HG03378 (cell line): ENCODE results near the gene JADE2.
"Not testable (repeated sequence)": the region's sequence is repeated elsewhere in the genome, so short reads cannot be mapped to it uniquely, and the experiment has no call there.

Experiments
- ATAC-seq: cut with Tn5 transposase; IDR thresholded peaks from one replicate; pipeline ENCODE4 v1.9.1; 2021; ENCODE audit warnings: mild to moderate bottlenecking, moderate library complexity; ENCODE audit not compliant: unreplicated experiment

The JADE2 gene

DNA sequence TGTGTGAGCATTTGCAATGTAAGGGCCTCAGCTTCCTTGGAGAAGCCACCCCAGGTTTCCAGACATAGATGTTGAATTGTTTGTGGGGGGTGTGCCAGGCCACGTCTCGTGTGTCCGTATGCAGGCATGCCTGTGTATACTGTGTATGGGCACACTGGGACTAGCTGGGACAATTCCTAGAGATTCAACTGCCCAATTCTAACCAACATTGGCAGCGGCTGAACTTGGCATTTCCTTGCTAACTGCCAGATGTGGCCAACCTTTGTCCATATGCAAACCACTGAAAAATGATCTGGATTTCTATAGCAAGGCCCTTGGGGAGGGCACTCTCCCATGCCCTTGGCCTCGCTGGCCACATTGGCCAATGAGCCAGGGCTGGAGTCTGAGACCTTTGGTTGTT lies 56.8 kb downstream of the JADE2 start:
- ATAC-seq = no peak

DNA sequence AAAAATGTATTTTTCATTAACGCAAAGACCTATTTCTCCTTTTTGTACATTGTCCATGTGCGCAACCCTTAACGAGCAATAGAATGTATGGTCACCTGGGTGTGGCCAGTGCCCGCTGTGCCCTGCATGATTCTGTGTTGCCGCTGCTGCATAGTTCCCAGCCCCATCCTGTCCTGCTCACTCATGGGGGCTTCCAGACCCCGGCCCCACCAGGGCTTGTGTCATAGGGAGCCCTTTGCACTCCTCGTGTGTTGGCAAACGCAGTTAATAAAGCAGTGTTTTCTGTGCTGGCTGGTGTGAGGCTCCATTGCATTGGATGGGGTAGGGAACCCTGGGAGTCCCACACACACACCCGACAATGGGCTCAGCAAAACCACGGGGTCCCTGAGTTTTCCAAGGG lies 57.5 kb downstream of the JADE2 start:
- no peak for ATAC-seq

DNA sequence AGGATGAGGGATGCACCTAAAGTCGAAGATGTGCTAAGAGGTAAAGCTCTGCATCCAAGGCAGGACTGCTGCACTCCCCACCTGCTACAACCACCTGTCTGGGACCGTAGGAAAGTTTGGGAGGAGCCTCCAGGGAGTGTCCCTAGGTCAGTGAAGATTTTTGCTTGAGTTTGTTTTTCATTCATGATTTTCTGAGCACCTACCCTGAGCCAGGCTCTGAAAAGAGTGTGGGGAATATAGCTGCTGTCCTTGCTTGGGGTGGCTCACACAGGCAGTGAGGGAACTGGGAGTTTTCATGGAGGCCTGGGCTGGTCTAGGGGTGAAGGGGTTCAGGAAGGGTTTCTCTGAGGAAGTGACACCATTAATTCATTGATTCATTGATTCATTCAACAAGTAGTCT lies 58.3 kb downstream of the JADE2 start:
- ATAC-seq = no peak

DNA sequence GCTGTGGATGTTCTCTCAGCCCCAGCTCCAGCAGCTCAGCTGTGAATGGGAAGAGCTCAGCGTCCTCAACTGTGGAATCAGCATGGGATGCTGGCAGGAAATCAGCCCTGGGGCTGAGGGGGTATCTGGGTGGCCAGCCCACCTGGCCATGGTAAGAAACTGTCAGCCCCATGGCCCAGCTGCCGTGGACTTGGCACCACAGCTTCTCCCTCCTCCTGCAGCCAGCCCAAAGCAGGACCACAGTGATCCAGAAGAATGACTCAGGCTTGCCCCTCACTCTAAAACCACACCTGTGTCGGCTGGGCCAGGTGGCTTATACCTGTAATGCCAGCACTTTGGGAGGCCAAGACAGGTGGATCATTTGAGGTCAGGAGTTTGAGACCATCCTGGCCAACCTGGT lies 59.2 kb downstream of the JADE2 start:
- ATAC-seq = no peak

DNA sequence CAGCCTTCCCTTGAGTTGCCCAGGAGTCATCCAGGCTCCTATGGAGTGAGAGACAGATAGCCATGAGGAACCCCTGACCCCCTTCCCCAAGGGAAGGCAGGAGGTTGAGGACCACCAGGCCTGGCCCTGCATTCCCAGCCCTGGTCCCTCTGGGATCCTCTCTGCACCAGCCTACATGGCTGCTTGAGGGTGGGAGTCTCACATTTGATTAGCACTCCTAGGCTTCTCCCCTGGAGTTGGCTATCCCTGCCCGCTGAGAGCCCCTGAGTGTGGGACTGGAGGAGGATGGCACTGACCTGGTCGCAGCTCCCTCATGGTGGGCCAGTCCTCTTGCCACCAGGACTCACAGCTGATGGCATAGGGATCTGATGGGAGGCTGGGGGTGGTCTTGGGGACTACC lies 60.5 kb downstream of the JADE2 start:
- ATAC-seq = no peak

DNA sequence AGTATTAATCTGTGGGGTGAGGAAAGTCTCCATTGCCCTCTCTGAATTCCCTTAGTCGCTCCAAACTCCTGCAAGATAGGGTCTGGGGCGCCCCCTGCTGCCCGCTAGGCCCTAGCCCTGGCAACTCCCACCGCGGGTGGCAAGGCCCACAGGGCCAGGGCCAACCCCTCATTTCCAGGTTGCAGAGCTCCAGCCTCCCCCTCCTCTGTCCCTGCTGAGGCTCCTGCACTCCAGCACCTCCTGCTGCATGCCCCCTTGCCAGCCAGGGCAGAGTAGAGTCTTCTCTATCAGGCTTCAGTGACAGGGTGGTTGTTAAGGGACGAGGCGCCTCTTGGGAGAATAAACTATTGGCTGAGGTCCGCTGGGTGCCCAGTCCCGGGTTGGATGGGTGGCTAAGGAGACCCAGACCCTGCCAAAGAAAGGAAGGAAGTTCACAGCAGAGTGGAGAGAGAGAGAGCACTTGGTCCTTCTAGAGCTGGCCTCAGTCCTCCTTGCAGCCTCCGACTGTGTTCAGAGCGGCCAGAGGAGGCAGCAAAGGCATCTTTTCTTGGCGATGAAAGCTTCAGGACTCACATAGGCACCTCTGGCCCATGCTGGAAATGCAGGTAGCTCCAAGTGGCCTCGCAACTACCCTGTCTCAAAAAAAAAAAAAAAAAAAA lies 61.5 kb downstream of the JADE2 start:
- peak; percentile 75 for ATAC-seq

DNA sequence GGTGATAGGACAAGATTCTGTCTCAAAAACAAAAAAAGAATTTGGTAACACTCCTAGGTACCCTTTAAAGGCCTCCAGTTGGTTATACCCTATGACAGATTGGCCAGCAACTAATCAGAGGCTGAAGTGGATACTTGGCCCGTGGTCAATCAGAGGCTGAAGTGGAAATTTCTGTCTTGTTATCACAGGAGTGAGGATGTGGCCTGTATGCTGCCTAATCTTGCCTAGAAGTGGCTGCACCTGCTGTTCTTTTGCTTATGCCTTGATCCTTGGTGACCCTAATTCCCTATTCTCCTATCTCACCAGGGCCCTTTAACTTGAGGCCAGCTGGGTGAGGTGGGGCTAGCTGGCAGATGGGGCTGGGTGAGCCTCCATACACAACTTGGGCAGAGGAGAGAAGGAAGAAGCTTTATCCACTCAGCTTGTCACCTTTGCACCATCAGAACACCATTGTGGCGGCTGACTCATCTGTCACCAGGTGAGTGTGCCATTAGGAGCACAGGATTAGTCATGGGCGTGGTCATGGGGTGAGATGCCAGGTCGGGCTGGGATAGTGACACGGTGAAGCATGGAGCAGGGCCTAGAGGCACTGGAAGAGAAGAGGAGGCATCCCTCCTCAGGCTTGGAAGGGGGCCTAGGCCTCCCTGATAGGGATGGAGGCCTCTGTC lies 65.7 kb downstream of the JADE2 start:
- no peak for ATAC-seq

DNA sequence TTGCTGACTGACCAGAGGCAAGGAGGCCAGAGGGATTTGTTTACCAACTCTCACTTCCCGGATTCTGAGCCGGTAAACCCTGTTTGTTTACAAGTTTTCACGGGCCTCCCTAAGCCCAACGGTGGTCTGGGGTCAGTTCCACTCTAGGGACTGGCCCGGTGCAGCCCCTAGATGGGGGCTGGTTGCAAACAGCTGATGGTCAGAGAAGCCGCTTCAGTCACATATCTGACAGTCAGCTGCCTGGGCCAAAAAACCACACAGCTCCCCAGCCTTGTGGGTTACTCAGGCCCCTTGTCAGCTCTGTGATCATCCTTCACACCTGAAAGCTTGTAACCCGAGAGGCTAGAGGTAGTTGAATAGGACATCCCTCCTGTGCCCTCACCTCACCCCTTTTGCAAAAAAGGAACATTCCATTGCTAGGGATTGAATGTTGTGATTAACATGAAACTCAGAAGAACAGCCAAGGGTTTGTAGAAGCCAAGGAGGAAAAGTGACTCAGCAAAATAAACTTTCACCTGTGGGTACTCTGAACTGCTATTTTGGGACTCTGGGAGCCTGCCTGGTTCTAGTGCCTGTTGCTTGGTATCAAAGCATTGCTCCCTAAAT lies 66.8 kb downstream of the JADE2 start:
- no peak for ATAC-seq

DNA sequence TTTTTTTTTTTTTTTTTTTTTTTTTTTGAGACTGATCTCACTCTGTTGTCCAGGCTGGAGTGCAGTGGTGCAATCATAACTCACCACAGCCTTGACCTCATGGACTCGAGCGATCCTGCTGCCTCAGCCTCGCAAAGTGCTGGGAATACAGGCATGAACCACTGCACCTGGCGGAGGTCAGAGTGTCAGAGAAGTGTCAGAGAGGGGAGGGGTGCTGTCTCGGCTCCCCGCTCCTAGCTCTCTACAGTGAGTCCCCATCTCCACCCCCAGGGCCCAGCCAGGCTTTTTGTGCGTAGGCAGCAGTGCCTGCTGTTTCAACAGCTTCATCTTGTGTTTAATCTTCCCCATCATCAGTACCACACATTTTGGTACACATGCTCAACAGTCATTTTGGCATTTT lies 68.9 kb downstream of the JADE2 start:
- no peak for ATAC-seq

DNA sequence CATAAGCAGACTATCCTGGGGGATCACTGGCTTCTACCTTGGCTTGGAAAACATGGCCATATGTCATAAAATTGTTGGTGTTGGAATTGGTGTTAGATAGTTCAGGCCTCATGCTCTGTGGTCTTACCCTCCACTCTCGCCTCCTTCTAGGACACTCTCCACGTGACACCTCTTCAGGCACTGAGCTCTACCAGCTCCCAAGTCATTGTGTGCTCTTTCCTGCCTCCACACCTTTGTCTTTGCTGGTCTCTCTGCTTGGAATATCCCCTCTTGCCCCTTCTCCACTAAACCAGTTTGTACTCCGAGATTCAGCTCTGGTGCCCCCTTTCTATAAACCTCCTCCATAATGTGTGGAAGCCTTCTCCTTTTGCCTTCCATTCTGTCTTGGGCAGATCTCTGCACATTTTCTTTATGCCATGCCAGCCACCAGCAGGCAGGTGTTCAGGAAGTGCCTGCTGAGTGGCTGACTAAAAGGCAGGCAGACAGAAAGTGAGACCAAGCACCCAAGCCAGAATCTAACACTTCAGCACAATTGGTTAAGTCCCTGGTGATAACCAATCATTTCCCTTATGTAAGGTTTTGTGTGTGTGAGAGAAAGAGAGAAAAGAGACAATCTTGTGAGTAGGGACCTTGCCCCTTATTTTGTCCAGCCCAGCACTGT lies 69.5 kb downstream of the JADE2 start:
- peak; percentile 65 for ATAC-seq

DNA sequence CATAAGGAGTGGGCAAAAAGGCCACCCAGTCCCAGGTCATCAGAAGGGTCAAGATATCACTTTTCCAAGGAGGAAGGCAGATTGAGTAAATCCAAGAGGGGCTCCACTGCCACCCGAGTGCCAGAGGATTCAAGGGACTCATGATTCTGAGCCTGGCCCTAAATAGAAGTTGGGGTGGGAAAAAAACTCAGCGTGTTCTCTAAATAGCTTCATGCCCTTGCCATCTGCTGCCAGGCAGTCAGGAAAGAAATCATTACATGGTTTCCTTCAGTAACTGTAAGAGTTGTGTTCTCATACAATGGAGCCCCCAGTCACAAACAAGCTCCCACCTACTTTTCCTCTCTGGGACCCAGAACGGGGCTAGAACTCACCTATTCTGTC lies 70.0 kb downstream of the JADE2 start:
- no peak for ATAC-seq

DNA sequence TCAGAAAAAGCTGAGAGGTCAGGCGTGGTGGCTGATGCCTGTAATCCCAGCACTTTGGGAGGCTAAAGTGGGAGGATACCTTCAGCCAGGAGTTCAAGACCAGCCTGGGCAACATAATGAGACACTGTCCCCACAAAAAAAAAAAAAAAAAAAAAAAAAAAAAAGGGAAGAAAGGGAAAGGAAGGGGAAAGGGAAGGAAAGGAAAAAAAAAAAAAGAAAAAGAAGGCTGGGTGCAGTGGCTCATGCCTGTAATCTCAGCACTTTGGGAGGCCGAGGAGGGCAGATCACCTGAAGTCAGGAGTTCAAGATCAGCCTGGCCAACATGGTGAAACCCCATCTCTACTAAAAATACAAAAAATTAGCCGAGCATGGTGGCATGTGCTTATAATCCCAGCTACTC lies 74.3 kb downstream of the JADE2 start:
- not testable (repeated sequence) for ATAC-seq

DNA sequence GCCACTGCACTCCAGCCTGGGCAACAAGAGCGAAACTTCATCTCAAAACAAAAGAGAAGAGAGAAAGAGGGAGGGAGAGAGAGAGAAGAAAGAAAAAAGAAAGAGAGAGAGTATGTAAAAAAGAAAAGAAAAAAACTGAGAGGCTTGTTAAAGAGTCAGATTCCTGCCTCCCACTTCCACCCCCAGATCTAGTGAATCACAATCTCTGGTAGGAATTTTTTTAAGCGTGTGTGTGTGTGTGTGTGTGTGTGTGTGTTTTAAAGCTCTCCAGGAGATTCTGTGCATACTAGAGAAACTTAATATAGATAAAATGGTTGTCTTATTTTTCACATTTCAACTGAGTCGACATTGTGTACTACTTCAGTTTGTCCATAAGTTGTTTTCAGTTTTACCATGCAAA lies 75.1 kb downstream of the JADE2 start:
- ATAC-seq = no peak

DNA sequence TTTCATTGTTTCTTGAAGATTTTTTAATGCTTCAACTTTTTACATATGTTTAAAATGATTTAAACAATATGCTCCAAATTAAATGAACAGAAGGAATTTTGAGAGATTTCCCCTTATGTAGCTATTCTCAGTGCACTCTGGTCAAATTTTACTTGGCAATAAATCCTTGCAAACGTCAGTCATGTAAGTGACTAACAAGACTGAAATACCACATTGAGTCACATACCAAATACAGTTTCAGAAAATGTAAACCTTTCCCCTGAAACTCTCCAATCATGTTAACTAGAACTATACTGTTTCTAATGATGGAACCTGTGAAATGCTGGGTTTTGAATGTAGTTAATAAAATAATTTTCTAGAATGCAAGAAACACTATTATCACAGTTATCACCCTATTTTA lies 77.6 kb downstream of the JADE2 start:
- ATAC-seq = no peak

DNA sequence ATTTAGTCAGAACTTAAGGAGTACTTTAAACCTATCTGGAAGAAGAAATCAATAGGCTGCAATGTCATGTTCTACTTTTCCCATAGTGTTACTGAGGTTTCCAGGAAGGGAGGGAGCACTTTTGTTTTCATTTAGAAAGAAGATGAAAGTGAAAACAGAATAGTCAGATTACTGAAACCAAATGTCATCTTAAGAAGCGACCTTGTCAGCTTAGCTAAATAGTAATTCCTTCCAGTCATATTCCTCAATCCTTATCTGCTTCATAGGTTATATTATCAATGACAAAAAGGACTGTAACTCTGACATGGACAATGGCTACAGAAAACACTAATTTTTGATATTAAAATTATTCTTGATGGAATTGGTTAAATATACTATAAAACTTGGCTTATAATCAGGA lies 79.4 kb downstream of the JADE2 start:
- ATAC-seq = no peak

DNA sequence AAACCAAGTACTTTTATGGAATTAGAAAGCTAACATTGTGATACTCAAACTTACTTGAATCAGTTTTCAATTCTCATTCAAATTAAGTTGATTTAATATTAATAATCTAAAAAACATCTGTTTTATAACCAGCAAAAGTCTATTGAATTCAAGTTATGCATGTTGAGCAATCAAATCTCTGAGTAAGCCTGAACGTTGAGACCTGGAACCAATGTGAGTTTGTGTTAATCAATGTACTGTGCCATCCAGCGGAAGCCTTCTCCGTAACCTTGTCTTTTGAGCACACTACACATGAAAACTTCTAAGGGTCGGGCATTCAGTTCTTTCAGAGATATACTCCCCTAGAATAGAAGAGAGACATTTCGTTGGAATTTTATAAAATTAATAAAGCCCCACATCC lies 81.3 kb downstream of the JADE2 start:
- ATAC-seq = no peak

DNA sequence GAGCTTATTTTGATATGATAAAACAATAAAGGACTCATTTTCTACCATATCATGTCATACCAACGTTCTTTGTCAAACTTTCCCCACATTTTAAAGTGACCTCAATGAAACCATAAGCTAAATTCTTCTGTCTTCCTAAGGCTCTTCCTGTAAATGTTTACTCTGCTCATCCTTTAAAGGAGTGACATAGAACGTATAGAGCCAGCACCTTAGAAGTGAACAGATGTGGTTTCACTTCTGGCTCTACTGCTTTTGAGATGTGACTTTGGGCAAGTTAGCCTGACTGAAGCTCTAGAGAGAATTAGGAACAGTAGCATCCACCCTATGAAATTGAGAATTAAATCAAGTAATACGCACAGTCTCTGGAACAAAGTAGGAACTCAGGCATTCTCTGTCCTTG lies 83.1 kb downstream of the JADE2 start:
- ATAC-seq = no peak

DNA sequence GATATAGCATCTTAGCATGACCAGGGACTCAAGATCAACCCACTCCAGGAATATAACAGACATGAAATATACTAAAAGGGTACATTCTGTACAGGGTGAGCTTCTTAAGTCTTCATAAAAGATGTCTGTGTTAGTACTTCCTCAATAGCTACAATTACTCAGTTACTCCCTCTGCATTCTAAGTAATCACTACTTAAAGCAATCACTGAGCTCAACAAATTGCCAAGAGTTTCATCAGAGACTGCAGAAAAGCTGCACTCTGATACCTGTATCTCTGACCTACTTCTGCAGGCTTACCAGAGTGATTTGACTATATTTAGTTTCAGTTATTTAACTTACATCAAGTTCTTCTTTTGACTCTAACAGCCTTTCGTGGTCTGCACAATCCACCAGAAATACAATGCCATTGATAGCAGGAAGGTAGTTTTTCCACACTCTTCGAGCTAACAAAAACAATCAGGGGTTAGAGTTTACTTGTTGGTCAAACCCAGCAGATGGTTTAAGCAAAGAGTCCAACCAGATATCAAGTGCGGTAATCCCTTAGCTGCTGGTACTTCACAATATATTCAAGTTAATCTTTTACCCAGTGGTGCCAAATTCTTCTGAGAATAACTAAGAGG lies 83.9 kb downstream of the JADE2 start:
- peak; percentile 48 for ATAC-seq

DNA sequence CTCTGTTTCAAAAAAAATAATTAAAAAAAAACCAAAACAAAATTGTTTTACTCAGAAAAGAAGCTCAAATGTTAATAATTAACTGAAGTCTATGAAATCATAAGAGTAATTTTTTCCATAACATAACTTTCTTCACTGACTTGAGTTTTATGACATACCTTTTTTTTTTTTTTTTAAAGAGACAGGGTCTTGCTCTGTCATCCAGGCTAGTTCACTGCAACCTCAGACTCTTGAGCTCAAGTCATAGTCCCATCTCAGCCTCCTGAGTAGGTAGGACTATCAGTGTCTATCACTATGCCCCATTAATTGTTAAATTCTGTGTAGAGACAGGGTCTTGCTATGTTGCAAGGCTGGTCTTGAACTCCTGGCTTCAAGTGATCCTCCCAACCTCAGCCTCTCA lies 85.3 kb downstream of the JADE2 start:
- ATAC-seq = no peak

DNA sequence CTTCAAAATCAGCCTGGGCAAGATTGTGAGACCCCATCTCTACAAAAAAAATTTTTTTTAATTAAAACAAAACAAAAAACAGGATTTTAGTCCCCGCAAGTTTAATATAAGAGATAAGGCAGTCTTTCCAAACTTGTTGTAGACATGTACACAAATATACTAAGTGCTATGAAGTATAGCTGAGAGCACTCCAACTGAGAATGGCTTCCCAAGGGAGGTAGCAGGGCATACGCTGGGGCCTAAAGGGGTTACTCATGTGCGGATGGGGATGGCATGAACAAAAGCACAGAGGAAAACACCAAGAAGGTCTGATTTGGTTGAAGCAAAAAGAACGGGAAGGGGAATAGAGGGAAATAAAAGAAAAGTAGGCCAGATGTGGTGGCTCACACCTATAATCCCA lies 86.0 kb downstream of the JADE2 start:
- ATAC-seq = no peak

DNA sequence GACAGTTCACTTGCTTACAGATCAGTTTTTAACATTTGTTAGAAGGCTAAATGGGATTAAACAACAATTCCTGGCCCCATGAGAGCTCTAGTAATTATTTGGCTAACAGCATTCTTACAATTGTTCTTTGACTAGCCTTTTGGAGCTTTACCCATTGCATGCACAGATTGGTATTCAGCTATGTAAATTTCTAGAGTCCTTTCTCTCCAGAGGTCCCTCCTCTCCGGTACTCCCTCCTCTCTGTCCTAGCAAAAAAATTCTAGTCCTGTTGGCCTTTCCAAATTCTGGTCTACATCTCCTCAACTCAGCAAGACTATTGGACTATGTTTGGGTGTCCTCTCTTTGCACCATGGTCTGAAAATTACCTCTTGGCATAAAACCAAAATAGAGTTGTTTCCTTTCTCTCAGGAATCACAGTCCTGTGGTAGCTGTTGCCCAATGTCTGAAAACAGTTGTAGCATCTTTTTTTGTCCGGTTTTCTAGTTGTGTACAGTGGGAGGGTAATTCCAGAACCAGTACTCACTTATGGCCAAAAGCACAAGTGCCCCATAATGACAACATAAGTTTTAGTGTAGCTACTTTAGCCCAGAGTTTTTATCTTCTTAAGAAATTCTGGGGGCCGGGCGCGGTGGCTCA lies 89.1 kb downstream of the JADE2 start:
- ATAC-seq = no peak
